Astrocyte (in vitro differentiated cells and primary cell): ENCODE measurements around the gene HMOX1. TPM values are rescaled to one million over a fixed set of nuclear protein-coding genes. Genes with fewer than 3 reads are reported as not detected.
A peak's percentile ranks its signal among the peaks of the same experiment; 100 is the strongest.

Experiments
- DNase-seq: peaks from one replicate; pipeline ENCODE4 v3.0.0-alpha.2; 2010; ENCODE audit warnings: low read depth
- FAIRE-seq: peaks from 2 replicates; lab custom pipeline; 2011; peaks lifted over from hg19 to GRCh38; lab: Jason Lieb, UNC
- H2AFZ ChIP-seq: 2 replicates; pipeline ENCODE4 v1.6.0; 2012; ENCODE audit warnings: low read depth, low read length, inconsistent platforms
- H3K27ac ChIP-seq: 2 replicates; pipeline ENCODE4 v1.5.1; 2011; ENCODE audit warnings: low read depth, low read length, inconsistent platforms
- H3K27me3 ChIP-seq: 2 replicates; pipeline ENCODE4 v1.6.0; 2011; ENCODE audit warnings: low read length, inconsistent platforms; ENCODE audit not compliant: insufficient read depth
- H3K36me3 ChIP-seq: 2 replicates; pipeline ENCODE4 v1.5.1; 2011; ENCODE audit warnings: low read length, inconsistent platforms; ENCODE audit not compliant: insufficient read depth
- H3K4me1 ChIP-seq: 2 replicates; pipeline ENCODE4 v1.5.1; 2011; ENCODE audit warnings: low read length, inconsistent platforms; ENCODE audit not compliant: insufficient read depth
- H3K4me2 ChIP-seq: 2 replicates; pipeline ENCODE4 v1.6.0; 2012; ENCODE audit warnings: low read length, inconsistent platforms
- H3K4me3 ChIP-seq: 2 replicates; pipeline ENCODE4 v1.5.1; 2011; ENCODE audit warnings: low read depth, mild to moderate bottlenecking, low read length, inconsistent platforms; ENCODE audit not compliant: insufficient read depth
- H3K79me2 ChIP-seq: 2 replicates; pipeline ENCODE4 v1.6.0; 2012; ENCODE audit warnings: mild to moderate bottlenecking, low read length, inconsistent platforms; ENCODE audit not compliant: insufficient read depth
- H3K9ac ChIP-seq: 2 replicates; pipeline ENCODE4 v1.6.0; 2012; ENCODE audit warnings: mild to moderate bottlenecking, low read length, inconsistent platforms
- H3K9me3 ChIP-seq: 2 replicates; pipeline ENCODE4 v1.5.1; 2012; ENCODE audit warnings: low read depth, mild to moderate bottlenecking, low read length, inconsistent platforms; ENCODE audit not compliant: insufficient read depth
- H4K20me1 ChIP-seq: 2 replicates; pipeline ENCODE4 v1.6.0; 2012; ENCODE audit warnings: low read length, inconsistent platforms; ENCODE audit not compliant: insufficient read depth
- H3K27ac Mint-ChIP-seq: one replicate; pipeline ENCODE4 v1.8.0; 2021; ENCODE audit warnings: mild to moderate bottlenecking, mixed read lengths; ENCODE audit not compliant: unreplicated experiment
- H3K27me3 Mint-ChIP-seq: one replicate; pipeline ENCODE4 v1.8.0; 2021; ENCODE audit warnings: low read depth, mixed read lengths; ENCODE audit not compliant: unreplicated experiment
- H3K36me3 Mint-ChIP-seq: one replicate; pipeline ENCODE4 v1.8.0; 2021; ENCODE audit warnings: low read depth, mixed read lengths; ENCODE audit not compliant: unreplicated experiment
- H3K4me1 Mint-ChIP-seq: one replicate; pipeline ENCODE4 v1.8.0; 2021; ENCODE audit warnings: low read depth, mixed read lengths; ENCODE audit not compliant: unreplicated experiment
- H3K4me3 Mint-ChIP-seq: one replicate; pipeline ENCODE4 v1.8.0; 2021; ENCODE audit warnings: mild to moderate bottlenecking, moderate library complexity, mixed read lengths; ENCODE audit not compliant: unreplicated experiment
- H3K9me3 Mint-ChIP-seq: one replicate; pipeline ENCODE4 v1.8.0; 2021; ENCODE audit warnings: mild to moderate bottlenecking, mixed read lengths; ENCODE audit not compliant: unreplicated experiment
- CTCF ChIP-seq: IDR thresholded peaks from 2 replicates; pipeline ENCODE4 v1.5.1; 2011; ENCODE audit warnings: low read depth, mild to moderate bottlenecking, inconsistent platforms, low read length, moderate library complexity; ENCODE audit not compliant: insufficient read depth
- EZH2 ChIP-seq: IDR thresholded peaks from 2 replicates; pipeline ENCODE4 v1.6.1; 2012; ENCODE audit warnings: mild to moderate bottlenecking, low read length, inconsistent platforms; ENCODE audit not compliant: insufficient read depth
- total RNA-seq: library from RNA; stranded (reverse); gene quantifications from 2 replicates; pipeline ENCODE4 v1.2.1, GENCODE V29; 2021

HMOX1 gene
- total RNA-seq, 1 donor from 2014 or later: 17.0 TPM

- Histone ChIP-seq H3K4me2 (no peak overlapping the region), H3K4me1 (no peaks in the 10 kb centered on the region), H3K36me3 (peaks cover 9% of the 10 kb centered on the region), H3K79me2 (no peaks in the 10 kb centered on the region), H4K20me1 (no peaks in the 10 kb centered on the region), H3K4me3 (no peak overlapping the region), H3K9ac (no peak overlapping the region), H2AFZ (no peak overlapping the region), H3K27me3 (no peaks in the 10 kb centered on the region), H3K9me3 (no peaks in the 10 kb centered on the region), H3K27ac (no peak overlapping the region)
- H3K36me3 Mint-ChIP-seq: peaks cover 7% of the 10 kb centered on the region
- no peak for FAIRE-seq
- H3K4me3 Mint-ChIP-seq: no peak overlapping the region
- DNase-seq: no peak
- TF ChIP-seq EZH2 (no peak), CTCF (no peak)
- no peaks in the 10 kb centered on the region for H3K4me1 Mint-ChIP-seq
- H3K27ac Mint-ChIP-seq: no peak overlapping the region
- peaks cover 1% of the 10 kb centered on the region for H3K9me3 Mint-ChIP-seq
- peaks cover 4% of the 10 kb centered on the region for H3K27me3 Mint-ChIP-seq
Observed at GRCh38 chr22:35406443-35406842, 25.5 kb downstream of the HMOX1 start.

GRCh38 chr22:35407362-35407761 is 26.5 kb downstream of the HMOX1 start:
- no peaks in the 10 kb centered on the region for H3K4me1 ChIP-seq
- Mint-ChIP-seq H3K27ac (no peak overlapping the region), H3K9me3 (peaks cover 1% of the 10 kb centered on the region), H3K27me3 (peaks cover 4% of the 10 kb centered on the region), H3K36me3 (peaks cover 13% of the 10 kb centered on the region), H3K4me3 (no peak overlapping the region), H3K4me1 (no peaks in the 10 kb centered on the region)
- TF ChIP-seq CTCF: no peak
- H3K9me3 ChIP-seq: no peaks in the 10 kb centered on the region
- DNase-seq: no peak
- H4K20me1 ChIP-seq: no peaks in the 10 kb centered on the region
- H3K79me2 ChIP-seq: no peaks in the 10 kb centered on the region
- no peak overlapping the region for H2AFZ ChIP-seq
- H3K4me2 ChIP-seq: no peak overlapping the region
- H3K27me3 ChIP-seq: no peaks in the 10 kb centered on the region
- no peak overlapping the region for H3K9ac ChIP-seq
- peaks cover 9% of the 10 kb centered on the region for H3K36me3 ChIP-seq
- no peak for FAIRE-seq
- H3K4me3 ChIP-seq: no peak overlapping the region
- H3K27ac ChIP-seq: no peak overlapping the region

- H3K4me3 ChIP-seq: no peak overlapping the region
- TF ChIP-seq EZH2: no peak
- no peak for TF ChIP-seq CTCF
- no peak overlapping the region for H3K9ac ChIP-seq
- H3K9me3 Mint-ChIP-seq: peaks cover 1% of the 10 kb centered on the region
- no peaks in the 10 kb centered on the region for H3K79me2 ChIP-seq
- no peaks in the 10 kb centered on the region for H3K4me1 ChIP-seq
- H3K9me3 ChIP-seq: no peaks in the 10 kb centered on the region
- H2AFZ ChIP-seq: no peak overlapping the region
- no peak for DNase-seq
- peaks cover 9% of the 10 kb centered on the region for H3K36me3 ChIP-seq
- no peaks in the 10 kb centered on the region for H3K27me3 ChIP-seq
- H3K4me1 Mint-ChIP-seq: no peaks in the 10 kb centered on the region
- H3K27ac Mint-ChIP-seq: peak overlapping the region; percentile 75
- H3K4me3 Mint-ChIP-seq: no peak overlapping the region
- H4K20me1 ChIP-seq: no peaks in the 10 kb centered on the region
- FAIRE-seq: no peak
- H3K36me3 Mint-ChIP-seq: peaks cover 13% of the 10 kb centered on the region
- no peak overlapping the region for H3K4me2 ChIP-seq
- H3K27ac ChIP-seq: no peak overlapping the region
- peaks cover 4% of the 10 kb centered on the region for H3K27me3 Mint-ChIP-seq
Observed at GRCh38 chr22:35409783-35410662, 29.1 kb downstream of the HMOX1 start.
